ENCODE data around the gene KIRREL3.
A peak's percentile ranks its signal among the peaks of the same experiment; 100 is the strongest.

KIRREL3 gene

GRCh38 chr11:126926376-126926791, 74.2 kb downstream of the KIRREL3 start:
- in situ Hi-C loops (cut with HindIII; ENCODE audit: low sequenced_read_pairs), result no loop called here
- no peak overlapping the region for H3K4me3 ChIP-seq (ENCODE audit: low read depth, low read length)
- TF ChIP-seq CTCF (IDR thresholded peaks at IDR 0.05; ENCODE audit: low read depth, low read length), result no peak
- DNase-seq (ENCODE audit: low read depth, low spot score), result peak; percentile 55

- H3K4me3 ChIP-seq (ENCODE audit: low read depth, low read length), result no peak overlapping the region
- in situ Hi-C loops (cut with HindIII; ENCODE audit: low sequenced_read_pairs), result no loop called here
- no peak for TF ChIP-seq CTCF (IDR thresholded peaks at IDR 0.05; ENCODE audit: low read depth, low read length)
- DNase-seq (ENCODE audit: low read depth, low spot score), result no peak
These were observed 75.1 kb downstream of the KIRREL3 start for GRCh38 chr11:126925321-126926093.

DNA sequence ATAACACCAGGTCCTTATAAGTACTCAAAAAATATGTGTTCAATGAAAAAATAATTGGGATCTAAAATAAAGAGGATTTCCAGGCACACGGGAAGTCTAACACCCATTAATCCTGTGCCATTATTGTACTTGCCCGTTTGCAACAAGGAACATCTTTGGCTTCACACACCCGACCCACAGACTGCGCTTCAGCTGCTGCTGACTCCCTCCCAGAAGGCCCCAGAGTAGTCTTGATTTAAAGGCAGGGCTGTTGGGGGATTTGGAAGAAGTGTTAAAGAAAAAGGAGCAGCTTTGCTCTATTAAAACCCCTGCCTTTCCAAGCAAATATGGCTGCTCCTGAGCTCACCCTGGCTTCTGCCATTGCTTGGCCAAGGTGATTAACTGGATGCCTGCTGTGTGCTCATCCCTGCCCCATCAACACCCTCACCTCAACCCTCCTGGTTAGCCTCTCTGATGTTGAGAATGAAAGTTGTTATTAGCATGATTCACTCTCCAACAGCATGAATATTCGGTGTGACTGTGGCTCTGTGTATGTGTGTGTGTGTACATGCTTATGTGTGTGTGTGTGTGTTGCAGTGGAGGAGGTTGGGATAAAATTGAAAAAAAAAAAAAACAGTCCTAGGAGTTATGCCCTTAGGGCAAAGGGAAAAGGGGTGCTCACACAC, 76.1 kb downstream of the KIRREL3 start:
- no peak for TF ChIP-seq CTCF (IDR thresholded peaks at IDR 0.05; ENCODE audit: low read depth, low read length)
- in situ Hi-C loops (cut with HindIII; ENCODE audit: low sequenced_read_pairs), result no loop called here
- no peak for DNase-seq (ENCODE audit: low read depth, low spot score)
- H3K4me3 ChIP-seq (ENCODE audit: low read depth, low read length), result no peak overlapping the region

DNA sequence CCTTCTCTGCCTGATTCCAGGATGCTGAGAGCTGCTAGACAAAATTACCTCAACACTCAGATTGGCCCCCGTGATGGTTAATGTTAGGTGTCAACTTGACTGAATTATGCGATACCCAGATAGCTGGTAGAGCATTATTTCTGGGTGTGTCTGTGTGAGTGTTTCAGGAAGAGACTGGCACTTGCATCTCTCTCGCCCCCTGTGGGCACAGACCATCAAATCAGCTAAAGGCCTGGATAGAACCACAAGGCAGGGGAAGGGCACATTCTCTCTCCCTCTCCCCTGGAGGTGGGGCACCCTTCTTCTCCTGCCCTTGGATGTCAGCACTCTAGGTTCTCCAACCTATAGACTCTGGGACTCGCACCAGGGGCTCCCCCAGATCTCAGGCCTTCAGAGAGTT, 79.7 kb downstream of the KIRREL3 start:
- in situ Hi-C loops (cut with HindIII; ENCODE audit: low sequenced_read_pairs), result no loop called here
- no peak for DNase-seq (ENCODE audit: low read depth, low spot score)
- TF ChIP-seq CTCF (IDR thresholded peaks at IDR 0.05; ENCODE audit: low read depth, low read length), result no peak
- no peak overlapping the region for H3K4me3 ChIP-seq (ENCODE audit: low read depth, low read length)

GRCh38 chr11:126919147-126919823, 81.3 kb downstream of the KIRREL3 start:
- TF ChIP-seq CTCF (IDR thresholded peaks at IDR 0.05; ENCODE audit: low read depth, low read length), result no peak
- DNase-seq (ENCODE audit: low read depth, low spot score), result no peak
- in situ Hi-C loops (cut with HindIII; ENCODE audit: low sequenced_read_pairs), result no loop called here
- no peak overlapping the region for H3K4me3 ChIP-seq (ENCODE audit: low read depth, low read length)

DNA sequence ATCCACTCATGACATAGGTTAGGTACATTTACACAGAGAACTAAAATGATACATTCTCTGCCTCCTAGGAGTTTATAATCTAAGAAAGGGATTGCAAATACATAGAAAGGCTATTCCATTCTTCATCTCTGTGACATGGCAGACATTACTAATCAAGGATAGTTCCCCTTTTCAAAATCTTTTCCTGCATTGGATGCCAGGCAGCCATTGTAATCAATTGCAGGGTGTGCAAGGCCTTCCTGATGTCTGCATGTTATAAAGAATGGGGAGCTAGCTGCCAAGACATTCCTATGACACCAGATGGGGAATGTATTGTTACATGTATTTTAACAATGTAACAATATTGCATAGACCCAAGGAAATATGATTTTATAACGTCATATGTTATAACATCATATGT, 82.0 kb downstream of the KIRREL3 start:
- no peak for TF ChIP-seq CTCF (IDR thresholded peaks at IDR 0.05; ENCODE audit: low read depth, low read length)
- H3K4me3 ChIP-seq (ENCODE audit: low read depth, low read length), result no peak overlapping the region
- in situ Hi-C loops (cut with HindIII; ENCODE audit: low sequenced_read_pairs), result no loop called here
- no peak for DNase-seq (ENCODE audit: low read depth, low spot score)

All from astrocyte of the spinal cord (primary cell).